ENCODE results near the gene SMIM22. TPM values are rescaled to one million over a fixed set of nuclear protein-coding genes. Genes with fewer than 3 reads are reported as not detected.

Gene SMIM22
- polyA plus RNA-seq, 2 of the 4 experiments (the other 2 are of a cell fraction), result not detected

- FAIRE-seq (no peak), ATAC-seq (no peak)
- 86% methylated on average over 19 of the region's 19 CpGs for WGBS (ENCODE audit: missing lambda C conversion rate)
These were observed 4.1 kb downstream of the SMIM22 start for GRCh38 chr16:4799171-4799855.

GRCh38 chr16:4800290-4801041 is 5.3 kb downstream of the SMIM22 start:
- H3K4me1 ChIP-seq, result peaks cover 17% of the 10 kb centered on the region
- DNase-seq (ENCODE audit: low read depth in 1 of 2, low spot score in 1 of 2) (no peak), FAIRE-seq (no peak), ATAC-seq (no peak)
- no peak for TF ChIP-seq CBX2 (IDR thresholded peaks at IDR 0.05; ENCODE audit: borderline replicate concordance, low read depth)
- TF ChIP-seq PBX3 (IDR thresholded peaks at IDR 0.05), result no peak
- no peak for TF ChIP-seq CBX8 (IDR thresholded peaks at IDR 0.05)
- no peak for TF ChIP-seq EHMT2 (IDR thresholded peaks at IDR 0.05; ENCODE audit: low read depth)
- TF ChIP-seq NR3C1 (IDR thresholded peaks at IDR 0.05), result no peak
- TF ChIP-seq ATOH8 (CRISPR knock-in tag; IDR thresholded peaks at IDR 0.05; ENCODE audit: low read depth), result no peak
- no peak for TF ChIP-seq NFE2L2 (conservative IDR thresholded peaks at IDR 0.05; ENCODE audit: low read length)
- no peak for TF ChIP-seq ELK1 (IDR thresholded peaks at IDR 0.05; ENCODE audit: low read depth, low read length)
- no peak for TF ChIP-seq TP53 (CRISPR knock-in tag; IDR thresholded peaks at IDR 0.05)
- no peak for TF ChIP-seq ZFP36 (IDR thresholded peaks at IDR 0.05; ENCODE audit: borderline replicate concordance, partially characterized antibody)
- TF ChIP-seq FOSL2 (IDR thresholded peaks at IDR 0.05), result no peak
- no peak for TF ChIP-seq FOSL2 (CRISPR knock-in tag; IDR thresholded peaks at IDR 0.05)
- no peak for TF ChIP-seq MYC (IDR thresholded peaks at IDR 0.05; ENCODE audit: borderline replicate concordance, low read length)
- no peak for TF ChIP-seq USF2 (IDR thresholded peaks at IDR 0.05)
- no peak for TF ChIP-seq RFX5 (IDR thresholded peaks at IDR 0.05)
- TF ChIP-seq MAX (IDR thresholded peaks at IDR 0.05), result no peak
- POLR2A ChIA-PET, result no interaction called here
- CTCF ChIA-PET, result interaction anchor here (1.2 to 2.7 kb wide), 2 partner anchors 13 to 156 kb away, joined by 5 to 8 read pairs; no protein-coding TSS in a partner anchor
- H3K27ac ChIP-seq, result no peak overlapping the region
- H3K9me3 ChIP-seq, result no peaks in the 10 kb centered on the region
- H3K4me2 ChIP-seq, result no peak overlapping the region
- WGBS (ENCODE audit: missing lambda C conversion rate), result 86% methylated on average over 10 of the region's 17 CpGs
- no peak overlapping the region for H3K4me3 ChIP-seq

More at GRCh38 chr16:4799171-4799855, 4.1 kb downstream of the SMIM22 start:
- ChIA-PET CTCF (interaction anchor here (1.4 kb wide), 2 partner anchors 10 to 157 kb away, joined by 5 read pairs; no protein-coding TSS in a partner anchor), POLR2A (no interaction called here)
- no peak for DNase-seq (ENCODE audit: low read depth in 1 of 2, low spot score in 1 of 2)
- Histone ChIP-seq H3K9me3 (no peaks in the 10 kb centered on the region), H3K27ac (no peak overlapping the region), H3K4me1 (peaks cover 17% of the 10 kb centered on the region), H3K4me3 (no peak overlapping the region), H3K4me2 (no peak overlapping the region)
- peak; percentile 49 for TF ChIP-seq ZFP36 (IDR thresholded peaks at IDR 0.05; ENCODE audit: borderline replicate concordance, partially characterized antibody)
- TF ChIP-seq HOXA7 (CRISPR knock-in tag; IDR thresholded peaks at IDR 0.05), result no peak
